Smooth muscle cell (in vitro differentiated cells): ENCODE results near the gene SLFN12L. TPM values are rescaled to one million over a fixed set of nuclear protein-coding genes. Genes with fewer than 3 reads are reported as not detected.
A peak's percentile ranks its signal among the peaks of the same experiment; 100 is the strongest.
"Not testable (repeated sequence)": the region's sequence is repeated elsewhere in the genome, so short reads cannot be mapped to it uniquely, and the experiment has no call there.

Experiments used
- DNase-seq: peaks from one replicate; lab custom pipeline; 2025; ENCODE audit not compliant: unreplicated experiment; lab: John Stamatoyannopoulos, UW
- H2AFZ ChIP-seq: fragments of 200-600 bp; sonication (generic); 2 replicates; pipeline ENCODE4 v1.6.0; 2016; ENCODE audit warnings: antibody characterized with exemption, low read depth, mild to moderate bottlenecking
- H3F3A ChIP-seq: fragments of 200-600 bp; sonication (generic); 2 replicates; pipeline ENCODE4 v1.6.0; 2017; ENCODE audit warnings: antibody characterized with exemption, low read depth
- H3K27ac ChIP-seq: fragments of 200-600 bp; sonication (generic); 2 replicates; pipeline ENCODE4 v1.5.1; 2016; ENCODE audit warnings: low read depth, mild to moderate bottlenecking
- H3K27me3 ChIP-seq: fragments of 200-600 bp; sonication (generic); 2 replicates; pipeline ENCODE4 v1.6.1; 2016; ENCODE audit warnings: low read depth, mild to moderate bottlenecking
- H3K36me3 ChIP-seq: fragments of 200-600 bp; sonication (generic); 2 replicates; pipeline ENCODE4 v1.5.1; 2016; ENCODE audit warnings: low read depth
- H3K4me1 ChIP-seq: fragments of 200-600 bp; sonication (generic); 2 replicates; pipeline ENCODE4 v1.5.1; 2016; ENCODE audit warnings: low read depth
- H3K4me2 ChIP-seq: fragments of 200-600 bp; sonication (generic); 2 replicates; pipeline ENCODE4 v1.6.0; 2016; ENCODE audit warnings: mild to moderate bottlenecking
- H3K4me3 ChIP-seq: fragments of 200-600 bp; sonication (generic); 2 replicates; pipeline ENCODE4 v1.5.1; 2016; ENCODE audit warnings: mild to moderate bottlenecking
- H3K79me2 ChIP-seq: fragments of 200-600 bp; sonication (generic); 2 replicates; pipeline ENCODE4 v1.6.0; 2016; ENCODE audit warnings: low read depth, mild to moderate bottlenecking
- H3K9ac ChIP-seq: fragments of 200-600 bp; sonication (generic); 2 replicates; pipeline ENCODE4 v1.6.0; 2016; ENCODE audit warnings: low read depth
- H3K9me3 ChIP-seq: fragments of 200-600 bp; sonication (generic); replicated peaks from 2 replicates; pipeline ENCODE4 v1.5.1; 2016; ENCODE audit warnings: low read depth
- H4K20me1 ChIP-seq: fragments of 200-600 bp; sonication (generic); 2 replicates; pipeline ENCODE4 v1.6.0; 2016; ENCODE audit warnings: low read depth
- CTCF ChIP-seq: fragments of 200-600 bp; sonication (generic); IDR thresholded peaks from 2 replicates; pipeline ENCODE4 v1.5.1; 2017; ENCODE audit warnings: borderline replicate concordance, mild to moderate bottlenecking, antibody characterized with exemption; ENCODE audit not compliant: insufficient read depth, poor library complexity, severe bottlenecking
- WGBS: methylation state at CpG from one replicate; pipeline ENCODE4 v1.1.7; 2016; ENCODE audit warnings: low lambda C conversion rate; 5-methylcytosine and 5-hydroxymethylcytosine counted together
- polyA plus RNA-seq: library from polyadenylated mRNA; unstranded; fragments of >200 nt; fragmentation: Nextera tagmentation; extraction: Ambion mirVana; gene quantifications from 2 replicates; pipeline ENCODE4 v1.2.1, GENCODE V29; 2016
- total RNA-seq: library from RNA; depleted of rRNA; stranded (reverse); fragments of >200 nt; gene quantifications from 2 replicates; pipeline ENCODE4 v1.2.3, GENCODE V29; 2014

Gene SLFN12L
- total and polyA plus RNA-seq, 2 experiments from 2014 or later, result not detected

- DNase-seq, result no peak
- Histone ChIP-seq H2AFZ (no peak overlapping the region), H3F3A (no peaks in the 10 kb centered on the region), H3K79me2 (no peaks in the 10 kb centered on the region), H3K27me3 (peaks cover 24% of the 10 kb centered on the region), H3K4me2 (no peak overlapping the region), H3K4me1 (no peaks in the 10 kb centered on the region), H3K9me3 (no peaks in the 10 kb centered on the region), H4K20me1 (no peaks in the 10 kb centered on the region), H3K36me3 (no peaks in the 10 kb centered on the region), H3K9ac (no peak overlapping the region), H3K4me3 (no peak overlapping the region), H3K27ac (no peak overlapping the region)
- TF ChIP-seq CTCF, result no peak
- WGBS, result 94% methylated on average over 1 of the region's 1 CpG
Measured at GRCh38 chr17:35541434-35541833, 4.0 kb upstream of the SLFN12L start.

GRCh38 chr17:35540589-35541404, 3.3 kb upstream of the SLFN12L start:
- Histone ChIP-seq H3F3A (no peaks in the 10 kb centered on the region), H3K36me3 (no peaks in the 10 kb centered on the region), H3K27me3 (peaks cover 19% of the 10 kb centered on the region), H3K9me3 (no peaks in the 10 kb centered on the region), H2AFZ (no peak overlapping the region), H3K4me3 (no peak overlapping the region), H3K27ac (no peak overlapping the region), H3K79me2 (no peaks in the 10 kb centered on the region), H4K20me1 (no peaks in the 10 kb centered on the region), H3K4me1 (no peaks in the 10 kb centered on the region), H3K4me2 (no peak overlapping the region), H3K9ac (no peak overlapping the region)
- no peak for DNase-seq
- WGBS, result 84% methylated on average over 8 of the region's 8 CpGs
- no peak for TF ChIP-seq CTCF

GRCh38 chr17:35539659-35540026, 2.2 kb upstream of the SLFN12L start:
- Histone ChIP-seq H3K79me2 (no peaks in the 10 kb centered on the region), H3K4me1 (no peaks in the 10 kb centered on the region), H3K9me3 (no peaks in the 10 kb centered on the region), H3K4me2 (no peak overlapping the region), H3K36me3 (no peaks in the 10 kb centered on the region), H2AFZ (peak overlapping the region; percentile 59), H3K4me3 (no peak overlapping the region), H3K9ac (no peak overlapping the region), H3F3A (no peaks in the 10 kb centered on the region), H3K27me3 (peaks cover 7% of the 10 kb centered on the region), H3K27ac (no peak overlapping the region), H4K20me1 (no peaks in the 10 kb centered on the region)
- WGBS, result 63% methylated on average over 5 of the region's 5 CpGs
- no peak for TF ChIP-seq CTCF
- DNase-seq, result no peak

GRCh38 chr17:35536664-35537171, 760 bp downstream of the SLFN12L start:
- Histone ChIP-seq H3F3A (no peaks in the 10 kb centered on the region), H3K36me3 (no peaks in the 10 kb centered on the region), H3K27ac (no peak overlapping the region), H3K27me3 (no peaks in the 10 kb centered on the region), H3K9ac (no peak overlapping the region), H3K9me3 (no peaks in the 10 kb centered on the region), H3K4me1 (no peaks in the 10 kb centered on the region), H2AFZ (no peak overlapping the region), H3K4me3 (no peak overlapping the region), H3K79me2 (no peaks in the 10 kb centered on the region), H4K20me1 (no peaks in the 10 kb centered on the region), H3K4me2 (no peak overlapping the region)
- TF ChIP-seq CTCF, result no peak
- no peak for DNase-seq
- 78% methylated on average over 13 of the region's 13 CpGs for WGBS

GRCh38 chr17:35535406-35535805, 2.1 kb downstream of the SLFN12L start:
- DNase-seq, H3K4me2 ChIP-seq, H3K4me3 ChIP-seq, H3K79me2 ChIP-seq, H3K4me1 ChIP-seq, H2AFZ ChIP-seq, H3K27me3 ChIP-seq, H3K36me3 ChIP-seq, H3K9me3 ChIP-seq, H3K9ac ChIP-seq, H4K20me1 ChIP-seq, H3F3A ChIP-seq, H3K27ac ChIP-seq: not testable (repeated sequence)
- 97% methylated on average over 9 of the region's 9 CpGs for WGBS
